NT2/D1 (cell line): Measurements from ENCODE around the gene WDR87.

Experiments used
- SUZ12 ChIP-seq: IDR thresholded peaks from 2 replicates; pipeline ENCODE4 v1.6.1; 2011; ENCODE audit not compliant: insufficient read length, insufficient read depth; ENCODE audit errors: extremely low read depth
- ZNF274 ChIP-seq: IDR thresholded peaks from 2 replicates; pipeline ENCODE4 v1.6.1; 2011; ENCODE audit warnings: mild to moderate bottlenecking, low read depth, low read length

GRCh38 chr19:37932985-37933936 is 26.9 kb upstream of the WDR87 start:
- no peak for TF ChIP-seq SUZ12
- TF ChIP-seq ZNF274, result no peak
